Left ventricle myocardium inferior (tissue), 1 donor: ENCODE measurements around the gene PATJ. TPM values are rescaled to one million over a fixed set of nuclear protein-coding genes. Genes with fewer than 3 reads are reported as not detected.
A peak's percentile ranks its signal among the peaks of the same experiment; 100 is the strongest.
"Not testable (repeated sequence)": the region's sequence is repeated elsewhere in the genome, so short reads cannot be mapped to it uniquely, and the experiment has no call there.

Experiments
- DNase-seq: peaks from one replicate; pipeline ENCODE4 v3.0.0-alpha.2; 2020
- H3K27ac ChIP-seq: fragments of 200-600 bp; replicated peaks from 2 replicates; pipeline ENCODE4 v1.8.0; 2021
- H3K27me3 ChIP-seq: fragments of 200-600 bp; 2 replicates; pipeline ENCODE4 v1.8.0; 2021; ENCODE audit warnings: low read depth
- H3K36me3 ChIP-seq: fragments of 200-600 bp; 2 replicates; pipeline ENCODE4 v1.8.0; 2021
- H3K4me1 ChIP-seq: fragments of 200-600 bp; 2 replicates; pipeline ENCODE4 v1.8.0; 2021
- H3K4me3 ChIP-seq: fragments of 200-600 bp; 2 replicates; pipeline ENCODE4 v1.8.0; 2021; ENCODE audit warnings: mild to moderate bottlenecking, moderate library complexity
- H3K9me3 ChIP-seq: fragments of 200-600 bp; replicated peaks from 2 replicates; pipeline ENCODE4 v1.8.0; 2021
- CTCF ChIP-seq: fragments of 200-600 bp; IDR thresholded peaks from 2 replicates; pipeline ENCODE4 v1.8.0; 2021; ENCODE audit warnings: antibody characterized with exemption, mild to moderate bottlenecking, borderline replicate concordance
- intact Hi-C: fragments of 100-400 bp; cut with micrococcal nuclease; formaldehyde crosslinking; loops from one replicate; pipeline ENCODE4 v1.11.0; 2022
- total RNA-seq: library from RNA; stranded (reverse); fragmentation: NEBNext Ultra II Directional; extraction: Animal tissue kit (Norgen Biotek cat#: 25700); gene quantifications from one replicate; pipeline ENCODE4 v1.2.1, GENCODE V29; 2021
- donor health status: DM: no; HTN: yes; CAD: no; lungs with severe emphysema.

The PATJ gene
- total RNA-seq, 1 donor from 2014 or later, result 166 TPM

GRCh38 chr1:62161711-62162110, 419.4 kb downstream of the PATJ start:
- no peak overlapping the region for H3K4me3 ChIP-seq
- H3K27me3 ChIP-seq, result no peaks in the 10 kb centered on the region
- H3K9me3 ChIP-seq, result no peaks in the 10 kb centered on the region
- no peak for TF ChIP-seq CTCF
- no peak for DNase-seq
- H3K27ac ChIP-seq, result no peak overlapping the region
- intact Hi-C loops, result no loop called here
- H3K4me1 ChIP-seq, result no peaks in the 10 kb centered on the region
- no peaks in the 10 kb centered on the region for H3K36me3 ChIP-seq

GRCh38 chr1:62170380-62170779, 428.1 kb downstream of the PATJ start:
- H3K27ac ChIP-seq, H3K9me3 ChIP-seq, intact Hi-C loops, H3K27me3 ChIP-seq, H3K36me3 ChIP-seq, DNase-seq, H3K4me1 ChIP-seq, H3K4me3 ChIP-seq: not testable (repeated sequence)

DNA sequence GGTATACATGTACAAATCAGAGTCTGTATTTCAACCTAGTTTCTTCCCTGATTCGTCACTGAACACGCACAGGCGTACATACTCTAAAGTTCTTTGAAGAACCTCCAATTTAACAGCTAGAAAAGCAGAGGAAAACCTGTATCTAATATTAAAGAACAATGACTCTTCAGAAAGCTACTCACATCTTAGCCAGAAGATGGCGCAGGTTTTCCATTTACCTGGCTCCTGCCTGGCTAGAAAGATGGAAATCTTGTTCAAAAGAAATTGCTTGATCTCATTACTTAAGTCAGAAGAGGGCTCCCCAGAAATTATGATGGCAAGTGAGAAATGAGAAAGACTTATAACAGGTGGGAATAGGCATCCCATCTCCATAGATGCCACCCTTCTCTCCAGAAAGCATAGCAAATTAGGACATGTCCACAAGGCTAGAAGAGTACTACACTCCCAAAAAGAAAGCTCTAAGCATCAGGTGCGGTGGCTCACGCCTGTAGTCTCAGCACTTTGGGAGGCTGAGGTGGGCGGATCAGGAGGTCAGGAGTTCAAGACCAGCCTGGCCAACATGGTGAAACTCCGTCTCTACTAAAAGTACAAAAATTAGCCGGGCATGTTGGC, 433.4 kb downstream of the PATJ start:
- H3K27ac ChIP-seq, result no peak overlapping the region
- H3K36me3 ChIP-seq, result no peaks in the 10 kb centered on the region
- H3K27me3 ChIP-seq, result peaks cover 5% of the 10 kb centered on the region
- H3K4me3 ChIP-seq, result no peak overlapping the region
- H3K4me1 ChIP-seq, result peaks cover 8% of the 10 kb centered on the region
- DNase-seq, result no peak
- H3K9me3 ChIP-seq, result no peaks in the 10 kb centered on the region
- intact Hi-C loops, result loop anchor here (2.0 kb wide), 1 partner anchor 231 kb away; no protein-coding TSS in a partner anchor
- TF ChIP-seq CTCF, result peak; percentile 82

DNA sequence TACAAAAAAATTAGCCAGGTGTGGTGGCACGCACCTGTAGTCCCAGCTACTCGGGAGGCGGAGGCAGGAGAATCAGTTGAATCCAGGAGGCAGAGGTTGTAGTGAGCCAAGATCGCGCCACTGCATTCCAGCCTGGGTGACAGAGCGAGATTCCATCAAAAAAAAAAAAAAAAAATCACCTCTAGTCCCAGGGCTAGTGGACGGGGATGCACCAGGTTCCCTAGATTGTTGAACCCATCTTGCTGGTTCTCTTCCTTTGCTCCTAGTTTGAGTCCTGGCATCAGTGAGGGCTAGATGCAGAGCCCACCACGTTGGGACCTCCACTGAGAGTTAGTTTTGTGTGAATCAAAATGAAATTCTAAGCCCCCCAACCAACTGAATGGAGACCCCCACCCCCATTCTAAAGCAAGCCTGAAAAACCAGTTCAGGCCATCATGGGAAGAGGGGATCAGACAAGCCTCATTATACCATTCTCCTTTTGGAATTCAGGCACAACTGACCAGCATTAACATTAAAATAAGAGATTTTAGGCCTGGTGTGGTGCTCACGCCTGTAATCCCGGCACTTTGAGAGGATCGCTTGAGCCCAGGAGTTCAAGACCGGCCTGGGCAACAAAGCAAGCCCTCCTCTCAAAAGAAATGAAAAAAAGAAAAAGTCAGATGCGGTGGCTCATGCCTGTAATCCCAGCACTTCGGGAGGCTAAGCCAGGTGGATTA, 434.5 kb downstream of the PATJ start:
- H3K4me1 ChIP-seq, result peaks cover 9% of the 10 kb centered on the region
- no peaks in the 10 kb centered on the region for H3K36me3 ChIP-seq
- no peak overlapping the region for H3K4me3 ChIP-seq
- TF ChIP-seq CTCF, result no peak
- H3K9me3 ChIP-seq, result no peaks in the 10 kb centered on the region
- H3K27ac ChIP-seq, result no peak overlapping the region
- intact Hi-C loops, result no loop called here
- peaks cover 5% of the 10 kb centered on the region for H3K27me3 ChIP-seq
- DNase-seq, result no peak

DNA sequence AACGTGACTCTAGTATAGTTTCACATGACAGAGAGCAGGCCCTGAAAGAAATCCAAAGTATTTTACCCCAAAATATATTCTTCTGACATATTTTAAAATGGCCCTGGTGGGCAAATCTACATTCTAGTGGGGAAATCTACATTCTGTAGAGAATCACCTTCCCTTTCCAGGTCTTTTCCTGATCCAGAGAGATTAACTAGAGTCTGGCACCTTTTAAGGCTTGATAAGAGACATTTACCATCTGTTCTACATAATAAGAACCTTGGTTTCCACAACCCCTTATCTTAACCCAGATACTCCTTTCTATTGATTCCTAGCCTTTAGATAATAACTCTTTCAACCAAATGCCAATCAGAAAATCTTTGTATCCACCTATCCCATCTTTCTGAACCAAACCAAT, 435.3 kb downstream of the PATJ start:
- no peaks in the 10 kb centered on the region for H3K36me3 ChIP-seq
- intact Hi-C loops, result no loop called here
- no peak for DNase-seq
- TF ChIP-seq CTCF, result no peak
- peaks cover 9% of the 10 kb centered on the region for H3K4me1 ChIP-seq
- H3K27me3 ChIP-seq, result peaks cover 5% of the 10 kb centered on the region
- no peaks in the 10 kb centered on the region for H3K9me3 ChIP-seq
- no peak overlapping the region for H3K27ac ChIP-seq
- H3K4me3 ChIP-seq, result no peak overlapping the region

GRCh38 chr1:62178372-62178771, 436.1 kb downstream of the PATJ start:
- H3K27ac ChIP-seq, result no peak overlapping the region
- no peak for DNase-seq
- no peak overlapping the region for H3K4me3 ChIP-seq
- intact Hi-C loops, result no loop called here
- no peak for TF ChIP-seq CTCF
- no peaks in the 10 kb centered on the region for H3K36me3 ChIP-seq
- H3K4me1 ChIP-seq, result peaks cover 9% of the 10 kb centered on the region
- H3K9me3 ChIP-seq, result no peaks in the 10 kb centered on the region
- H3K27me3 ChIP-seq, result peaks cover 5% of the 10 kb centered on the region

DNA sequence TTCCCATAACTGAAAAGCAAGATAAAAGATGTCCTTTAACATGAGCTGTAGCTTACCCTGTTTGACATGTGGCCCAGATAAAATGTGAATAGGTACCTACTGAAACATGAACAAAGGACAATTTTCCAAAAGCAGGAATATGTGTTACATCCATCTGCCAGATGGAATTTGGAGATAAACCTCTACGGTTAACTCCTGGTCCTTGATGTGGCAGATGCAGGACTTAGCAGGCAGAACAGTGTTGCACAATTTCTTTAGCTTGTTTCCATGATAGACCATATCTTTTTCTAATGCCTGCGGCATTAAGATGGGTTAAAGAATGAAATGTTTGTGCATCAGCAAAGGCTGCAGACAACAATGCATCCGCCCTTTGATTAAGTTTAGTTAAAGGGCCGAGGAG, 437.8 kb downstream of the PATJ start:
- H3K4me3 ChIP-seq, H3K27me3 ChIP-seq, DNase-seq, H3K36me3 ChIP-seq, H3K27ac ChIP-seq, H3K9me3 ChIP-seq, intact Hi-C loops, H3K4me1 ChIP-seq: not testable (repeated sequence)
